ENCODE results near the gene TNIK.

TNIK gene

GRCh38 chr3:171459942-171460724 is at the start of gene TNIK:
TSS of gene TNIK (minus strand) at chr3:171460405. CDS start at chr3:171460063, 342 bp downstream.
- DNase-seq, result peak; percentile 59 to 74

GRCh38 chr3:171508676-171509075 is 48.5 kb upstream of the TNIK start:
- no peak for DNase-seq

- no peak for DNase-seq
Measured at GRCh38 chr3:171508206-171508605, 48.0 kb upstream of the TNIK start.

- no peak for DNase-seq
Measured at GRCh38 chr3:171506743-171507319, 46.6 kb upstream of the TNIK start.

- no peak for DNase-seq
Measured at GRCh38 chr3:171505822-171506333, 45.7 kb upstream of the TNIK start.

GRCh38 chr3:171504376-171504775 is 44.2 kb upstream of the TNIK start:
- DNase-seq, result no peak

GRCh38 chr3:171503817-171504216 is 43.6 kb upstream of the TNIK start:
- DNase-seq, result no peak

GRCh38 chr3:171498921-171499320 is 38.7 kb upstream of the TNIK start:
- DNase-seq, result no peak

GRCh38 chr3:171497468-171497867 is 37.3 kb upstream of the TNIK start:
- no peak for DNase-seq

- DNase-seq, result no peak
Measured at GRCh38 chr3:171495413-171495812, 35.2 kb upstream of the TNIK start.

- DNase-seq, result no peak
Measured at GRCh38 chr3:171494457-171495109, 34.4 kb upstream of the TNIK start.

- DNase-seq, result no peak
Measured at GRCh38 chr3:171491361-171491760, 31.2 kb upstream of the TNIK start.

GRCh38 chr3:171490901-171491300 is 30.7 kb upstream of the TNIK start:
- DNase-seq, result no peak

GRCh38 chr3:171489348-171489747 is 29.1 kb upstream of the TNIK start:
- DNase-seq, result no peak

- DNase-seq, result no peak
Measured at GRCh38 chr3:171488479-171488878, 28.3 kb upstream of the TNIK start.

GRCh38 chr3:171487382-171487781 is 27.2 kb upstream of the TNIK start:
- DNase-seq, result no peak

GRCh38 chr3:171485338-171485737 is 25.1 kb upstream of the TNIK start:
- no peak for DNase-seq

GRCh38 chr3:171481011-171481410 is 20.8 kb upstream of the TNIK start:
- DNase-seq, result no peak

GRCh38 chr3:171480526-171480925 is 20.3 kb upstream of the TNIK start:
- no peak for DNase-seq

- DNase-seq, result no peak
Measured at GRCh38 chr3:171476532-171477102, 16.4 kb upstream of the TNIK start.

- DNase-seq, result no peak
Measured at GRCh38 chr3:171472552-171472951, 12.3 kb upstream of the TNIK start.

- DNase-seq, result no peak
Measured at GRCh38 chr3:171470714-171471227, 10.6 kb upstream of the TNIK start.

- no peak for DNase-seq
Measured at GRCh38 chr3:171469376-171469775, 9.2 kb upstream of the TNIK start.
